Mucosa of rectum (tissue), 2 donors: ENCODE results near the gene RASAL1.

ENCODE experiments used
- H3K27ac ChIP-seq, 2 donors: one replicate each; pipeline ENCODE4 v1.7.0; 2013; ENCODE audit warnings: inconsistent platforms in 2 of 2, low read depth in 2 of 2, low read length in 2 of 2
- H3K27me3 ChIP-seq, 2 donors: one replicate each; pipeline ENCODE4 v1.7.0; 2013; ENCODE audit warnings: low read length in 2 of 2; ENCODE audit not compliant: control insufficient read depth in 2 of 2, insufficient read depth in 2 of 2
- H3K36me3 ChIP-seq, 2 donors: one replicate each; pipeline ENCODE4 v1.7.0; 2013; ENCODE audit warnings: low read length in 2 of 2; ENCODE audit not compliant: control insufficient read depth in 2 of 2, insufficient read depth in 2 of 2
- H3K4me1 ChIP-seq, 2 donors: one replicate each; pipeline ENCODE4 v1.7.0; 2013; ENCODE audit warnings: low read length in 2 of 2, mild to moderate bottlenecking in 1 of 2; ENCODE audit not compliant: control insufficient read depth in 2 of 2, insufficient read depth in 2 of 2
- H3K4me3 ChIP-seq, 2 donors: one replicate each; pipeline ENCODE4 v1.7.0; 2013; ENCODE audit warnings: low read length in 2 of 2
- H3K9ac ChIP-seq, 2 donors: one replicate each; pipeline ENCODE4 v1.7.0; 2013; ENCODE audit warnings: low read length in 2 of 2, low read depth in 1 of 2, mild to moderate bottlenecking in 1 of 2
- H3K9me3 ChIP-seq, 2 donors: one replicate each; pipeline ENCODE4 v1.7.0; 2013; ENCODE audit warnings: low read length in 2 of 2; ENCODE audit not compliant: control insufficient read depth in 2 of 2
- donor health status: healthy.
- donor health status: Normal muscosa, but diverticular disease.

RASAL1 gene

GRCh38 chr12:113097716-113098440 is 37.7 kb downstream of the RASAL1 start:
- Histone ChIP-seq H3K9me3 (no peaks in the 10 kb centered on the region), H3K27me3 (no peaks in the 10 kb centered on the region), H3K27ac (no peak overlapping the region), H3K4me1 (peaks cover 3 to 4% of the 10 kb centered on the region in 2 donors), H3K36me3 (no peaks in the 10 kb centered on the region), H3K9ac (no peak overlapping the region), H3K4me3 (no peak overlapping the region)

GRCh38 chr12:113096675-113097461 is 38.7 kb downstream of the RASAL1 start:
- Histone ChIP-seq H3K27ac (no peak overlapping the region), H3K4me1 (peaks cover 4 to 5% of the 10 kb centered on the region in 2 donors), H3K9ac (no peak overlapping the region), H3K4me3 (no peak overlapping the region), H3K27me3 (peaks cover 0 to 2% of the 10 kb centered on the region in 2 donors), H3K9me3 (no peaks in the 10 kb centered on the region), H3K36me3 (no peaks in the 10 kb centered on the region)

- Histone ChIP-seq H3K4me3 (no peak overlapping the region), H3K9ac (no peak overlapping the region), H3K27ac (no peak overlapping the region), H3K9me3 (no peaks in the 10 kb centered on the region), H3K4me1 (peaks cover 4 to 5% of the 10 kb centered on the region in 2 donors), H3K27me3 (peaks cover 0 to 6% of the 10 kb centered on the region in 2 donors), H3K36me3 (no peaks in the 10 kb centered on the region)
Observed at GRCh38 chr12:113095405-113095804, 40.2 kb downstream of the RASAL1 start.

GRCh38 chr12:113094738-113095137 is 40.8 kb downstream of the RASAL1 start:
- peaks cover 0 to 6% of the 10 kb centered on the region in 2 donors for H3K27me3 ChIP-seq
- H3K27ac ChIP-seq: no peak overlapping the region
- no peak overlapping the region for H3K9ac ChIP-seq
- peaks cover 4 to 5% of the 10 kb centered on the region in 2 donors for H3K4me1 ChIP-seq
- no peak overlapping the region for H3K4me3 ChIP-seq
- no peaks in the 10 kb centered on the region for H3K36me3 ChIP-seq
- H3K9me3 ChIP-seq: no peaks in the 10 kb centered on the region

GRCh38 chr12:113093409-113094101 is 42.0 kb downstream of the RASAL1 start:
- Histone ChIP-seq H3K9ac (no peak overlapping the region), H3K4me3 (no peak overlapping the region), H3K4me1 (peaks cover 2 to 5% of the 10 kb centered on the region in 2 donors), H3K36me3 (no peaks in the 10 kb centered on the region), H3K9me3 (no peaks in the 10 kb centered on the region), H3K27ac (no peak overlapping the region), H3K27me3 (peaks cover 0 to 6% of the 10 kb centered on the region in 2 donors)

GRCh38 chr12:113092607-113093408 is 42.8 kb downstream of the RASAL1 start:
- Histone ChIP-seq H3K27me3 (peaks cover 0 to 6% of the 10 kb centered on the region in 2 donors), H3K4me1 (peaks cover 0 to 5% of the 10 kb centered on the region in 2 donors), H3K4me3 (no peak overlapping the region), H3K27ac (no peak overlapping the region), H3K9ac (no peak overlapping the region), H3K36me3 (no peaks in the 10 kb centered on the region), H3K9me3 (no peaks in the 10 kb centered on the region)

- Histone ChIP-seq H3K9me3 (no peaks in the 10 kb centered on the region), H3K27me3 (peaks cover 0 to 6% of the 10 kb centered on the region in 2 donors), H3K4me1 (peaks cover 0 to 5% of the 10 kb centered on the region in 2 donors), H3K9ac (no peak overlapping the region), H3K27ac (no peak overlapping the region), H3K36me3 (no peaks in the 10 kb centered on the region), H3K4me3 (no peak overlapping the region)
Observed at GRCh38 chr12:113091506-113091905, 44.1 kb downstream of the RASAL1 start.

- Histone ChIP-seq H3K9ac (no peak overlapping the region), H3K27ac (no peak overlapping the region), H3K4me1 (peaks cover 0 to 5% of the 10 kb centered on the region in 2 donors), H3K4me3 (no peak overlapping the region), H3K27me3 (peaks cover 0 to 6% of the 10 kb centered on the region in 2 donors), H3K9me3 (no peaks in the 10 kb centered on the region), H3K36me3 (no peaks in the 10 kb centered on the region)
Observed at GRCh38 chr12:113090740-113091139, 44.8 kb downstream of the RASAL1 start.

- Histone ChIP-seq H3K36me3 (no peaks in the 10 kb centered on the region), H3K9ac (no peak overlapping the region), H3K27ac (no peak overlapping the region), H3K27me3 (peaks cover 0 to 6% of the 10 kb centered on the region in 2 donors), H3K4me1 (peaks cover 0 to 5% of the 10 kb centered on the region in 2 donors), H3K4me3 (no peak overlapping the region), H3K9me3 (no peaks in the 10 kb centered on the region)
Observed at GRCh38 chr12:113089839-113090238, 45.7 kb downstream of the RASAL1 start.
